Type B pancreatic cell (in vitro differentiated cells): ENCODE data around the gene ADAP1. TPM values are rescaled to one million over a fixed set of nuclear protein-coding genes. Genes with fewer than 3 reads are reported as not detected.

Experiments
- DNase-seq: peaks from one replicate; pipeline ENCODE4 v3.0.0; 2021; ENCODE audit warnings: mixed read lengths; ENCODE audit not compliant: unreplicated experiment; ENCODE audit errors: extremely low spot score
- H3K27ac Mint-ChIP-seq: 2 replicates; pipeline ENCODE4 v1.8.0; 2021; ENCODE audit warnings: mild to moderate bottlenecking, mixed read lengths
- H3K27me3 Mint-ChIP-seq: 2 replicates; pipeline ENCODE4 v1.8.0; 2021; ENCODE audit warnings: mixed read lengths
- H3K36me3 Mint-ChIP-seq: 2 replicates; pipeline ENCODE4 v1.8.0; 2021; ENCODE audit warnings: mixed read lengths
- H3K4me1 Mint-ChIP-seq: one replicate; pipeline ENCODE4 v1.8.0; 2021; ENCODE audit warnings: mixed read lengths; ENCODE audit not compliant: unreplicated experiment
- H3K4me3 Mint-ChIP-seq: 2 replicates; pipeline ENCODE4 v1.8.0; 2021; ENCODE audit warnings: mild to moderate bottlenecking, mixed read lengths
- H3K9me3 Mint-ChIP-seq: 2 replicates; pipeline ENCODE4 v1.8.0; 2021; ENCODE audit warnings: mixed read lengths
- total RNA-seq: library from RNA; stranded (reverse); gene quantifications from 2 replicates; pipeline ENCODE4 v1.2.1, GENCODE V29; 2021; ENCODE audit warnings: low replicate concordance
- TF ChIP-seq, protein P1 (sequence below): fragments of 200-600 bp; sonication (generic); conservative IDR thresholded peaks from 2 replicates; pipeline ENCODE4 v1.5.0; 2021; ENCODE audit warnings: antibody characterized with exemption, mild to moderate bottlenecking

ADAP1 gene
- total RNA-seq, 1 donor from 2014 or later, result 15.7 TPM

GRCh38 chr7:916291-916941 lies 38.1 kb downstream of the ADAP1 start:
- Mint-ChIP-seq H3K4me1 (peaks cover 13% of the 10 kb centered on the region), H3K27me3 (no peaks in the 10 kb centered on the region), H3K9me3 (no peaks in the 10 kb centered on the region), H3K27ac (no peak overlapping the region), H3K4me3 (no peak overlapping the region), H3K36me3 (no peaks in the 10 kb centered on the region)
- TF ChIP-seq, protein P1, sequence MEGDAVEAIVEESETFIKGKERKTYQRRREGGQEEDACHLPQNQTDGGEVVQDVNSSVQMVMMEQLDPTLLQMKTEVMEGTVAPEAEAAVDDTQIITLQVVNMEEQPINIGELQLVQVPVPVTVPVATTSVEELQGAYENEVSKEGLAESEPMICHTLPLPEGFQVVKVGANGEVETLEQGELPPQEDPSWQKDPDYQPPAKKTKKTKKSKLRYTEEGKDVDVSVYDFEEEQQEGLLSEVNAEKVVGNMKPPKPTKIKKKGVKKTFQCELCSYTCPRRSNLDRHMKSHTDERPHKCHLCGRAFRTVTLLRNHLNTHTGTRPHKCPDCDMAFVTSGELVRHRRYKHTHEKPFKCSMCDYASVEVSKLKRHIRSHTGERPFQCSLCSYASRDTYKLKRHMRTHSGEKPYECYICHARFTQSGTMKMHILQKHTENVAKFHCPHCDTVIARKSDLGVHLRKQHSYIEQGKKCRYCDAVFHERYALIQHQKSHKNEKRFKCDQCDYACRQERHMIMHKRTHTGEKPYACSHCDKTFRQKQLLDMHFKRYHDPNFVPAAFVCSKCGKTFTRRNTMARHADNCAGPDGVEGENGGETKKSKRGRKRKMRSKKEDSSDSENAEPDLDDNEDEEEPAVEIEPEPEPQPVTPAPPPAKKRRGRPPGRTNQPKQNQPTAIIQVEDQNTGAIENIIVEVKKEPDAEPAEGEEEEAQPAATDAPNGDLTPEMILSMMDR, result no peak
- no peak for DNase-seq

DNA sequence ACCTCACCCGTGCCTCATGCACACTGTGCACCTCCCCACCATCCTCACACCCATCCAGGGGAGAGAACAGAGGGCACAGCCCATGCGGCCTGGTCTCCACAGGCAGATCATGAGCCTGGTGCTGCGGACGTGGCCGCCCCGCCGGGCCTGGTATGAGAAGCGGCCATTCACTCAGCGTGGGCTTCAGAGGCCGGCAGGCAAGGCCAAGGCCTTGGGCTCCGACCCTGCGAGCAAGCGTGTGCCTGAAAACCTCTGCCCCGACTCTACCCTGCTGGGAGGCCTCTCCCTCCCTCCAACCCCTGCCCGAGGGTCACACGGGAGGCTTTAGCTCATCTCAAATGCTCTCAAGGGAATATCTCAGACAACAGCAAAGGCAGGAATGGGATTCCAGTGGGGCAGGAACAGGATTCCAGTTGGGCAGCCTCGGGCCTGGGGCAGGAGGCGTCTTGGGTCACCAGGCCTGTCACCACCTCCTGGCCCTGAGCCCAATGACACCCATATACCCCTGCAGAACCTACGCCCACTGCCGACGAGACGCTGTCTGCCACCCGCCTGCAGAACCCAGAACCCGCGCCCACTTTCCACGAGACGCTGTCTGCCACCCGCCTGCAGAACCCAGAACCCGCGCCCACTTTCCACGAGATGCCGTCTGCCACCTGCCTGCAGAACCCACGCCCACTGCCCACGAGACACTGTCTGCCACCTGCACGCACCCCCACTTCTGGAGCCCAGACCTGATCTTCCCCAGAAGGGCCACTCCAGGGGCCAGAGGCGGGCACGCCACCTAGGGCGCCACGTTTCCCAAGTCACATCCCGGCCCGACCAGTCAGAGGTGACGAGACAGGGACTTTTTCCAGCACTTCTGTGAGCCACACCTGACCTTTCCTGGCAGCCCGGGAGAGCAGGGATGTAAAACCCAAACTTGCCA lies 38.9 kb downstream of the ADAP1 start:
- Mint-ChIP-seq H3K4me1 (peaks cover 13% of the 10 kb centered on the region), H3K9me3 (no peaks in the 10 kb centered on the region), H3K36me3 (no peaks in the 10 kb centered on the region), H3K27me3 (peaks cover under 1% of the 10 kb centered on the region), H3K27ac (no peak overlapping the region), H3K4me3 (no peak overlapping the region)
- no peak for DNase-seq
- TF ChIP-seq, protein P1, result no peak

GRCh38 chr7:914521-915194 lies 39.8 kb downstream of the ADAP1 start:
- no peak overlapping the region for H3K27ac Mint-ChIP-seq
- TF ChIP-seq, protein P1, result no peak
- H3K27me3 Mint-ChIP-seq, result peaks cover 7% of the 10 kb centered on the region
- no peak overlapping the region for H3K4me3 Mint-ChIP-seq
- no peaks in the 10 kb centered on the region for H3K36me3 Mint-ChIP-seq
- H3K4me1 Mint-ChIP-seq, result peaks cover 13% of the 10 kb centered on the region
- H3K9me3 Mint-ChIP-seq, result no peaks in the 10 kb centered on the region
- no peak for DNase-seq

GRCh38 chr7:913736-914520 lies 40.6 kb downstream of the ADAP1 start:
- no peaks in the 10 kb centered on the region for H3K36me3 Mint-ChIP-seq
- peaks cover 8% of the 10 kb centered on the region for H3K27me3 Mint-ChIP-seq
- H3K4me1 Mint-ChIP-seq, result peaks cover 13% of the 10 kb centered on the region
- no peak for DNase-seq
- no peak overlapping the region for H3K27ac Mint-ChIP-seq
- TF ChIP-seq, protein P1, result no peak
- no peaks in the 10 kb centered on the region for H3K9me3 Mint-ChIP-seq
- no peak overlapping the region for H3K4me3 Mint-ChIP-seq
